Measurements from ENCODE around the gene PIGQ.

- TF ChIP-seq TAF1 (IDR thresholded peaks at IDR 0.05; ENCODE audit: borderline replicate concordance, low read depth, low read length) (no peak), POLR2AphosphoS5 (IDR thresholded peaks at IDR 0.05; ENCODE audit: low read depth, low read length) (no peak)
Observed at GRCh38 chr16:556474-557173, 13.1 kb upstream of the PIGQ start.
